ENCODE data around the gene DTNBP1. TPM values are rescaled to one million over a fixed set of nuclear protein-coding genes. Genes with fewer than 3 reads are reported as not detected.

The DTNBP1 gene
- total RNA-seq, 2 donors from 2014 or later = 11.5 to 30.8 TPM

DNA sequence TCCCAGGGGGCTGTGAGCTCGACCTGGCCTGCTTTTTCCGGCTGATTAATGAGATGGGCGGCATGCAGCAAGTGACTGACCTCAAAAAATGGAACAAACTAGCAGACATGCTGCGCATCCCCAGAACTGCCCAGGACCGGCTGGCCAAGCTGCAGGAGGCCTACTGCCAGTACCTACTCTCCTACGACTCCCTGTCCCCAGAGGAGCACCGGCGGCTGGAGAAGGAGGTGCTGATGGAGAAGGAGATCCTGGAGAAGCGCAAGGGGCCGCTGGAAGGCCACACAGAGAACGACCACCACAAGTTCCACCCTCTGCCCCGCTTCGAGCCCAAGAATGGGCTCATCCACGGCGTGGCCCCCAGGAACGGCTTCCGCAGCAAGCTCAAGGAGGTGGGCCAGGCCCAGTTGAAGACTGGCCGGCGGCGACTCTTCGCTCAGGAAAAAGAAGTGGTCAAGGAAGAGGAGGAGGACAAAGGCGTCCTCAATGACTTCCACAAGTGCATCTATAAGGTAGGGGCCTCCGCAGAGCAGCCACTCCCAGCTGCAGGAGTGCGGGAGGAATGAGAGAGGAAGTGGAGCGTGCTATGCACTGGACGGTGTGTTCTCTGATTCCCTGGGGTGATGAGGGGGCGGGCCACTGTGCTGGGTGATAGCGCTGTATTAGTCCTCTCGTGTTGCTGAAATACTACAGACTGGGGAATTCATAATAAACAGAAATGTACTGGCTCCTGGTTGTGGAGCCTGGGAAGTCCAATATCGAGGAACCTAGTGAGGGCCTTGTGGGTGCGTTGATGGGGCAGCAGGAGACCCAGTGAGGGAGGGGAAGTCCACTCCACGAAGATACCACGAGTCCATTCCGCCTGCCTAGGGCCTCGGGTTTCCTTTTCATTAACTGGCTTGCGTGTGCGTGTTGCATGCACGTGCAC, 161.7 kb downstream of the DTNBP1 start:
- DNase-seq (ENCODE audit: low spot score) = no peak
- H3K27me3 ChIP-seq (replicated peaks; ENCODE audit: insufficient read depth) = no peaks in the 10 kb centered on the region
- no peak for ATAC-seq (ENCODE audit: insufficient number of reproducible peaks, low FRiP score, low read depth)
- H3K9me3 ChIP-seq = no peaks in the 10 kb centered on the region
- peaks cover 10% of the 10 kb centered on the region for H3K36me3 ChIP-seq
- H3K4me1 ChIP-seq (ENCODE audit: control insufficient read depth in 1 of 2, low read depth in 2 of 2) = peaks cover 10 to 36% of the 10 kb centered on the region in 2 donors
- no peak overlapping the region for H3K27ac ChIP-seq
- no peak overlapping the region for H3K4me3 ChIP-seq
- TF ChIP-seq, protein P1, sequence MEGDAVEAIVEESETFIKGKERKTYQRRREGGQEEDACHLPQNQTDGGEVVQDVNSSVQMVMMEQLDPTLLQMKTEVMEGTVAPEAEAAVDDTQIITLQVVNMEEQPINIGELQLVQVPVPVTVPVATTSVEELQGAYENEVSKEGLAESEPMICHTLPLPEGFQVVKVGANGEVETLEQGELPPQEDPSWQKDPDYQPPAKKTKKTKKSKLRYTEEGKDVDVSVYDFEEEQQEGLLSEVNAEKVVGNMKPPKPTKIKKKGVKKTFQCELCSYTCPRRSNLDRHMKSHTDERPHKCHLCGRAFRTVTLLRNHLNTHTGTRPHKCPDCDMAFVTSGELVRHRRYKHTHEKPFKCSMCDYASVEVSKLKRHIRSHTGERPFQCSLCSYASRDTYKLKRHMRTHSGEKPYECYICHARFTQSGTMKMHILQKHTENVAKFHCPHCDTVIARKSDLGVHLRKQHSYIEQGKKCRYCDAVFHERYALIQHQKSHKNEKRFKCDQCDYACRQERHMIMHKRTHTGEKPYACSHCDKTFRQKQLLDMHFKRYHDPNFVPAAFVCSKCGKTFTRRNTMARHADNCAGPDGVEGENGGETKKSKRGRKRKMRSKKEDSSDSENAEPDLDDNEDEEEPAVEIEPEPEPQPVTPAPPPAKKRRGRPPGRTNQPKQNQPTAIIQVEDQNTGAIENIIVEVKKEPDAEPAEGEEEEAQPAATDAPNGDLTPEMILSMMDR (IDR thresholded peaks at IDR 0.05) = no peak

DNA sequence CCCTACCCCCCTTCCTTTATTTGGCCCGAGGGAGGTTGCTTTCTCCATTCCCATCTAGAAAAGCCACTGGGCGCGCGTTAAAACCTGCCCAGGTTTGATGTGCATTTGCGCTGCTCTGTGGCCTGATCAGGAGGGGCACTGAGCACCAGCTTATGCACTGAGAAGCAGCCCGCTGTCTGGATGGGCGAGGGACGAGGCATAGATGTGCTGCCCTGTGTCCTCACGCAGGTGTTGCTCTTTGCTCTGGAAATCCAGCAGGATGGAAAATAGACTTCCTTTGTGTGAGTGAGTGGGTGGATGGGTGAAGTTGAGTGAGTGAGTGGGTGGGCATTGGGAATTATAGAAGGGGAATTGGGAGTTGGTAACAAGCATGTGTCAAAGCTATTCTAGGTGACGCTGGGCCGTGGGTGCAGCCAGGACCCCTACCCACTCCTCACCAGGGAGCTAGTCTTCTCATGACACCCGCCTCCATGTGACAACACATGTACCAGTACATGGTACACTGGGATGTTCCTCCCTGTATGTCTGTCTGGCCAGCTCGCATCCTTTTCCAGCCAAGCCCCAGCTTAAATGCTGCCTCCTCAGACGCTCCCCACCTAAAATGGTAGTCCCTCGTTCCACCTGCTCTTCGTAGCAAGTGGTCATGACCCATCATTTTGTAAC, 162.6 kb downstream of the DTNBP1 start:
- Histone ChIP-seq H3K27ac (no peak overlapping the region), H3K36me3 (peaks cover 10% of the 10 kb centered on the region), H3K4me1 (ENCODE audit: control insufficient read depth in 1 of 2, low read depth in 2 of 2) (peaks cover 5 to 35% of the 10 kb centered on the region in 2 donors), H3K4me3 (no peak overlapping the region), H3K27me3 (replicated peaks; ENCODE audit: insufficient read depth) (no peaks in the 10 kb centered on the region), H3K9me3 (no peaks in the 10 kb centered on the region)
- no peak for ATAC-seq (ENCODE audit: insufficient number of reproducible peaks, low FRiP score, low read depth)
- no peak for DNase-seq (ENCODE audit: low spot score)
- TF ChIP-seq, protein P1 (IDR thresholded peaks at IDR 0.05) = no peak

DNA sequence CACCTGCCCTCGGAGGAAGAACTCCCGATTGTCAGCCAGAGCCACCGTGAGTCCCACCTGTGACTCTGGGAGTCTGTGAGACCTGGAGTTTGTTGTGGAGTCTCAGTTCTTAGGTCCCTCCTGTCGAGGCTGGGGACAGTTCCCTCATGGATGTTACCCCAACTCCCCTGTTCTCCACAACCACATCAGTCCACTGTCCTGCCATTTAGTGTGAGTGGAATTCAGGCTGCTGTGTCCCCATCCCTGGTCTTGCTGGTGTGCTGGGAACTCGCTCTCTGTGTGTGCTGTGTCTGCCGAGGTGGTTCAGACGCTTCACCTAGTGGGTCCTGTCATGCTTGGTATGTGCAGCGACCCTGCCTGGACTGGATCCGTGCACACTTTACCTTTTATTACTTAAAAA, 163.2 kb downstream of the DTNBP1 start:
- Histone ChIP-seq H3K27me3 (replicated peaks; ENCODE audit: insufficient read depth) (no peaks in the 10 kb centered on the region), H3K4me3 (no peak overlapping the region), H3K9me3 (no peaks in the 10 kb centered on the region), H3K36me3 (peaks cover 10% of the 10 kb centered on the region), H3K27ac (no peak overlapping the region), H3K4me1 (ENCODE audit: control insufficient read depth in 1 of 2, low read depth in 2 of 2) (peaks cover 4 to 34% of the 10 kb centered on the region in 2 donors)
- ATAC-seq (ENCODE audit: insufficient number of reproducible peaks, low FRiP score, low read depth) (no peak), DNase-seq (ENCODE audit: low spot score) (no peak)
- TF ChIP-seq, protein P1 (IDR thresholded peaks at IDR 0.05) = no peak

DNA sequence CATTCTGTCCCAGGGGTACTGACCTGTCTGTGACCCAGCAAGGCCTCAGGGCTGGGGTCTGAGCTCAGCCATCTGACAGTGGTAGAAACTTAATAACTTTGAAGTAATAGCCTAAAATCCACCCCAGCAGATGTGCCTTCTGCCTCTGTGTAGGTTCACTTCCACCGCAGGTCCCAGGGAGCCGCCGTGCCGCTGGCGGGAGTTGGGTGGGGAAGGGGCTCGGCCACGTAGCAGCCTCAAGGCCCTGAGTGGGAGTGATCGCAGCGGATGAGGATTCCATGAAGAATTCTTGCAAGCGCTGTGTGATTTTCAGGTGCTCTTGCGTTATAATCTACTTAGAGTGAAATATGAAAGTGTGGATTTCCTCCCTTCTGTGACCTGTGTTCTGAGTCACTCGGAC, 163.7 kb downstream of the DTNBP1 start:
- Histone ChIP-seq H3K27me3 (replicated peaks; ENCODE audit: insufficient read depth) (no peaks in the 10 kb centered on the region), H3K4me1 (ENCODE audit: control insufficient read depth in 1 of 2, low read depth in 2 of 2) (peaks cover 0 to 30% of the 10 kb centered on the region in 2 donors), H3K9me3 (no peaks in the 10 kb centered on the region), H3K27ac (no peak overlapping the region), H3K4me3 (no peak overlapping the region), H3K36me3 (peaks cover 10% of the 10 kb centered on the region)
- DNase-seq (ENCODE audit: low spot score) (no peak), ATAC-seq (ENCODE audit: insufficient number of reproducible peaks, low FRiP score, low read depth) (no peak)
- TF ChIP-seq, protein P1 (IDR thresholded peaks at IDR 0.05) = no peak

DNA sequence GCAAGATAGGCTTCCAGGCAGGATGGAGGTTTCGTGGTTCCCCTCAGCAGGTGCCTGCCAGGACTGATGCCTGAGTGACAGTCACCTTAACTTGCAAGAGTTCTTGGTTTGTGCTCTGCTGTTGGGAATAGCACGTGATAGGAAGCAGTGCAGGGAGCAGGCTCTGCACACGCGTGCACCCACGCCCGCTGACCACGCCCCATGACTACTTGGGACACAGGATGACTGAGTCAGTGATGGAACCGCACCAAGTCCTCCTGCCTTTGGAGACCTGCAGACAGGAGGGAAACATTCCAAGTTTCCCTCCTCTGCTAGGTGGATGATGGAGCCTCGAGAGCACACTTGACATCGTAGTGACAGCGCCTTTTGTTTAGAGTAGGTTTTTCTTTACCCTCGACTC, 164.2 kb downstream of the DTNBP1 start:
- no peak overlapping the region for H3K4me3 ChIP-seq
- H3K27me3 ChIP-seq (replicated peaks; ENCODE audit: insufficient read depth) = no peaks in the 10 kb centered on the region
- no peak overlapping the region for H3K27ac ChIP-seq
- DNase-seq (ENCODE audit: low spot score) (no peak), ATAC-seq (ENCODE audit: insufficient number of reproducible peaks, low FRiP score, low read depth) (no peak)
- H3K4me1 ChIP-seq (ENCODE audit: control insufficient read depth in 1 of 2, low read depth in 2 of 2) = peaks cover 0 to 26% of the 10 kb centered on the region in 2 donors
- H3K36me3 ChIP-seq = peaks cover 10% of the 10 kb centered on the region
- TF ChIP-seq, protein P1 (IDR thresholded peaks at IDR 0.05) = no peak
- H3K9me3 ChIP-seq = no peaks in the 10 kb centered on the region
